NCI-H2029 treated with DMSO at 0.1 percent for 48 hours (cell line): ENCODE results near the gene PTCHD1.

Experiments
- DNase-seq: peaks from one replicate; lab custom pipeline; 2025; lab: John Stamatoyannopoulos, UW

The PTCHD1 gene

DNA sequence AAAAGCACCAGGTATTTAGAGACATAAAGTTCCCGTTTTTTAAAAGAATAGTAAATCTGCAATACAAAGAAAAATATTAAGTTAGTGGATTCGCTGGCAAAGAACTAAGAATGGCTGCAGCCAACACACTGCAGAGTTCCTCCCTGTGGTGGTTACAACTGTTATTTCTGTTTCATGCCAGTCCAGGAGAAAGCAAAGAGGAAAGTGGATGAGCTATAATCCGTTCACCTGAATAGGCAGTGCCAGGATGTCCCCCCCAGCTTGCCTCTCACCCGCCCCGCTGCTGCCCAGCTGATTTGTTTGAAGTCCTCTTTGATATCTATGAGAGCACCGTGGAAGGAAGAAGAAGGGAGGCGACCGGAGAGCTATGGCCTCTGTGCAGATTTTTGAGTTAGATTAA, 63.9 kb downstream of the PTCHD1 start:
- no peak for DNase-seq

DNA sequence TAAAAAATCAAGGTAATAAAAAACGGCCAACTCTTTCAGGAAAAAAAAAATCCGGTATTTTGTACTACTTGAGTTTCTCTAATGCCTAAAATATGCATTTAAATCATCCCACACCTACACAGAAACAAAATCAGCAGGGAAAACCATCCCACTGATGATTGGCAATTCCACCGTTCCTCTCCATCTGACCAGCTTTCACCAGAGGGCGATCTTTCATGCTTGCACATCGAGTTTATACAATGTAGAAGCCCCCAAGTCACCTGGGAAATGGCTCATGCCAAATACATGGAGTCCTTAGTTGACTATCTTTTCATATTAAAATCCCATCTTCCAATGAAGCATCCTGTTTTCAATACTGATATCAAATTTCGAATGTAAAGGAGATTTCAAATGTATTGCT, 69.2 kb downstream of the PTCHD1 start:
- DNase-seq = no peak

DNA sequence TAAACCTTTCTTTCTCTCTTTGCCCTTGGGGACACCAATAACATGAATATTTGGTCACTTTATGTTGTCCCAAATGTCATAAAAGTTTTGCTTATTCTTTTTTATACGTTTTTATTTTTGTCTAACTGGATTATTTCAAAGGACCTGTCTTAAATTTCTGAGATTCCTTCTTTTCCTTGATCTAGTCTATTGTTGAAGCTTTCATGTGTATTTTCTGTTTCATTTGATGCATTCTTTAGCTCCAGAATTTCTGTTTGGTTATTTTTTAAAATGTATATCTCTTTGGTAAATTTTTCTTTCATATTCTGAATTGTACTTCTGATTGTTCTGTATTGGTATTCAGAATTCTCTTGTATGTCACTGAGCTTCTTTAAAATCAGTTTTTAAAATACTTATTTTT, 88.3 kb downstream of the PTCHD1 start:
- DNase-seq = no peak

DNA sequence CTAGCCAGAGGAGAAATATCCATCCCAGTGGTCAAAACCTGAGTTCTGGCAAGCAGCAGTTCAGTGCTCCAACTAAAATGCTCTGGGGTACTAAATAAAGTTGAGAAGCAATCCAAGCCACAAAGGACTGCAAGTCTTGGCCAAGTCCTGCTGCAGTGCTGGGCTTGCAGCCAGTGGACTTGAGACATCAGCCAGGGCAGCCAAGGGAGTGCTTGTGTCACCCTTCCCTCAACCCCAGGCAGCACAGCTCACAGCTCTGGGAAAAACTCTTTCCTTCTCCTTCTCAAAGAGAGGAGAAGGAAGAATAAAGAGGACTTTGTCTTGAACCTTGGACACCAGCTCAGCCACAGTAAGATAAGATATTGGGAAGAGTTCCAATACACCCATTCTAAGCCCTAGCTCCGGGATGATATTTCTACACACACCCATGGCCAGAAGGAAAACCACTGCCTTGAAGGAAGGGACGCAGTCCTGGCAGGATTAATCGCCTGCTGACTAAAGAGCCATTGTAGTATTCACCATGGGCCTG, 99.8 kb downstream of the PTCHD1 start:
- no peak for DNase-seq

DNA sequence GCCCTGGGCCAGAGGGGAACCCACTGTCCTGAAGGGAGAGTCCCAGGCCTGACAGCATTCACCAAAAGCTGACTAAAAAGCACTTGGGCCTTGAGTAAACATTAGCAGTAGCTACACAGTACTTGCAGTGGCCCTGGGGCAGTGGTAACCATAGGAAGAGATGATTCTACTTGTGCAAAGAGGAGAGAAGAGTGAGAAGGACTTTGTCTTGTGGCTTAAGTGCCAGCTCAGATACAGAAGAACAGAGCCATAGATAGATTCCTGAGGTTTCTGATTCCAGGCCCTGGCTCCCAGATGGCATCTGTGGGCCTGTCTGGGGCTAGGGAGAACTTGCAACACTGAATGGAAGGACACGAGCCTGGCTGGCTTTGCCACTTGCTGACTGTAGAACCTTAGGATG, 100.5 kb downstream of the PTCHD1 start:
- no peak for DNase-seq

DNA sequence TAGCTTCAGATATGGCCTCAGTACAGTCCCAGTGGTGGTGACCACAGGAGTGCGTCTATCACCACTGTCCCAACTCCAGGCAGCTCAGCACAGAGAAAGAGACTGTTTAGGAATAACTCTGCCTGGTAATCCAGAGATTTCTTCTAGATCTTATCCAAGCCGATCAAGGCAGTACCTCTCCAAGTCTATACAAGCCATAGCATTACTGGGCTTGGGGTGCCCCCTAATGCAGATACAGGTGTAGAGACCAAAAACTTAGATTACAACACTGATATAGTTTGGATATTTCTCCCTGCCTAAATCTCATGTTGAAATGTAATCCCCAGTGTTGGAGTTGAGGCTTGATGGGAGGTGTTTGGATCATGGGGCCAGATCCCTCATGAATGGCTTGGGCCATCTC, 100.9 kb downstream of the PTCHD1 start:
- DNase-seq = no peak

DNA sequence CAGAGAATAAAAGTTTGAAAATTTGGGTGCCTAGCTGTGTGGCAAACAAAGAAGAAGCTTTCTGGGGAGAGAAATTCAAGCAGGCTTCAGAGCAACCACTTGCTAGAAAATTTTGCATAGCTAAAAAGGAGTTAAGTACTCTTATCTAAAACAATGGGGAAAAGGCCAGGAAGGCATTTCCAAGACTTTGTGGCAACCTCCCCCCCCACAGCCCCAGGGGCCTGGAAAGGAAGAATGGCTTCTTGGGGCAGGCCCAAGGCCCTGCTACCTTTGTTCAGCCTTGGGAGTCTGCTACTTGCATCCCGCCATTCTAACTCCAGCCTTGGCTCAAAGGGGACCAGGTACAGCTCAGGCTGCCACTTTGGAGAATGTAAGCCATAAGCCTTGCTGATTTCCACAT, 102.2 kb downstream of the PTCHD1 start:
- no peak for DNase-seq

DNA sequence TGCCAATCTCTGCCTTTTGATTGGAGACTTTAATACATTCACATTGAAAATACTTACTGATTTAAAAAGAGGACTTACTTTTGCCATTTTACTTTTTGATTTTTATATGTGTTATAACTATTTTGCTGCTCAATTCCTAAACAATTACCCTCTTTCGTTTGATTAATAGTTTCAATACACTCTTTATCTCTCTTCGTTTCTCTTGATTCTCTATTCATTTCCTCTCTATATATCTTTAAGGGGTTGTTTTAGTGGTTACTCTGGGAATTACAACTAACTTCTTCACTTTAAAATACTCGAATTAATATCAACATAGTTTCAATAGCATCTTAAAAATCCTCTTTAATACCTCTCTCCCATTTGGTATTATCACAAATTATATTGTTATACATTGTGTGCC, 116.6 kb downstream of the PTCHD1 start:
- no peak for DNase-seq
